ENCODE results near the gene CYP4F2.

DNA sequence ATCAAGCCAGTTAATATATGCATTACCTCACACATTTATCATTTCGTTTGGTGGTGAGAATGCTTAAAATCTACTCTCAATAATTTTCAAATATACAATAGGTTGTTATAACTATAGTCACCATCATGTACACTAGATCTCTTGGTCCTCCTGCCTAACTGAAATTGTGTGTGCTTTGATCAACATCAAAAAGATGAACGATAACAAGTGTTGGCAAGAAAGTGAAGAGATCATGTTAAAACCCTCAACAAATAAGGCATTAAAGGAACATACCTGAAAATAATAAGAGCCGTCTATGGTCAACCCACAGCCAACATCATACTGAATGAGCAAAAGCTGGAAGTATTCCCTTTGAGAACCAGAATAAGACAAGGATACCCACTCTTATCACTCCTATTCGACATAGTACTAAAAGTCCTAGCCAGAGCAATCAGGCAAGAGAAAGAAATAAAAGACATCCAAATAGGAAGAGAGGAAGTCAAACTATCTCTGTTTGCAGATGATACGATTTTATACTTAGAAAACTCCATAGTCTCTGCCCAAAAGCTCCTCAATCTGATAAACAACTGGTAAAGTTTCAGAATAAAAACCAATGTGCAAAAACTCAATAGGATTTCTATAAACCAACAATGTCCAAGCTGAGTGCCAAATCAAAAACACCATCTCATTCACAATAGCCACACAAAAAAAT is 54.5 kb downstream of the CYP4F2 start:
- no peak for TF ChIP-seq POLR2A (IDR thresholded peaks at IDR 0.05; ENCODE audit: low read depth)
- TF ChIP-seq, protein P1, sequence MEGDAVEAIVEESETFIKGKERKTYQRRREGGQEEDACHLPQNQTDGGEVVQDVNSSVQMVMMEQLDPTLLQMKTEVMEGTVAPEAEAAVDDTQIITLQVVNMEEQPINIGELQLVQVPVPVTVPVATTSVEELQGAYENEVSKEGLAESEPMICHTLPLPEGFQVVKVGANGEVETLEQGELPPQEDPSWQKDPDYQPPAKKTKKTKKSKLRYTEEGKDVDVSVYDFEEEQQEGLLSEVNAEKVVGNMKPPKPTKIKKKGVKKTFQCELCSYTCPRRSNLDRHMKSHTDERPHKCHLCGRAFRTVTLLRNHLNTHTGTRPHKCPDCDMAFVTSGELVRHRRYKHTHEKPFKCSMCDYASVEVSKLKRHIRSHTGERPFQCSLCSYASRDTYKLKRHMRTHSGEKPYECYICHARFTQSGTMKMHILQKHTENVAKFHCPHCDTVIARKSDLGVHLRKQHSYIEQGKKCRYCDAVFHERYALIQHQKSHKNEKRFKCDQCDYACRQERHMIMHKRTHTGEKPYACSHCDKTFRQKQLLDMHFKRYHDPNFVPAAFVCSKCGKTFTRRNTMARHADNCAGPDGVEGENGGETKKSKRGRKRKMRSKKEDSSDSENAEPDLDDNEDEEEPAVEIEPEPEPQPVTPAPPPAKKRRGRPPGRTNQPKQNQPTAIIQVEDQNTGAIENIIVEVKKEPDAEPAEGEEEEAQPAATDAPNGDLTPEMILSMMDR (IDR thresholded peaks at IDR 0.05), result no peak

Data from esophagus muscularis mucosa (tissue), 3 donors.